ENCODE results near the gene PI4KB.

PI4KB gene

DNA sequence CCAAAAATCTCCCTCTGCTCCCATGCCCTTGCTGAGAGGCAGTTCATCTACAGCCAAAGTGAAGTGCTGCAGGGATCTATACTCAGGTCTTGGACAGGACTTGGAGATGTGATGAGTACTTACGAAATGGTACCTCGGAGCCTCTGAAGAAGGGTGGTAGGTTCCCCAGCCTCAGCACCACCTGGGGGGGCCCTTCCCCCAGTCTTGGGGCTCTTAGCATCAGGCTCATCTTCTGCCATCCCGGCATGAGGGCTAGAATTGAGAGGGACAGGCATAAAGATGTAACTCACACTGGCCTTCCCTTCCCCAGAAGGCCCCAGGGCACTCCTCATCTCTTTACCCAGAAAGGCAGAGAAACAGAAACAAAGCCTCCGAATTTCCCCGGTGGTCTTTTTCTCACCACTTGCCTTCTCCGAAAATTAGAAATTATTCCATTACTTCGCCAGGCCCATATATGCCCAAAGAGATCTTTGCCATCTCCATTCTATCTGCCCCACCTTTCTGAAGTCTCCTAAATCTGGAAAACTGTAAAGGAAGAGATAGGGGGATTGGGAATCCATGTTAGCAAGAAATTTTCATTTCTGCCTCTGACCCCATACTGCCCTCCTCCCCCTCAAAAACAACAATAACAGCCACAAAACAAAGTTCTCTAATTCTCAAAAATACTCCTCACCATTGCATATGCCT, 19.0 kb upstream of the PI4KB start:
- no peak for DNase-seq (ENCODE audit: low spot score)

DNA sequence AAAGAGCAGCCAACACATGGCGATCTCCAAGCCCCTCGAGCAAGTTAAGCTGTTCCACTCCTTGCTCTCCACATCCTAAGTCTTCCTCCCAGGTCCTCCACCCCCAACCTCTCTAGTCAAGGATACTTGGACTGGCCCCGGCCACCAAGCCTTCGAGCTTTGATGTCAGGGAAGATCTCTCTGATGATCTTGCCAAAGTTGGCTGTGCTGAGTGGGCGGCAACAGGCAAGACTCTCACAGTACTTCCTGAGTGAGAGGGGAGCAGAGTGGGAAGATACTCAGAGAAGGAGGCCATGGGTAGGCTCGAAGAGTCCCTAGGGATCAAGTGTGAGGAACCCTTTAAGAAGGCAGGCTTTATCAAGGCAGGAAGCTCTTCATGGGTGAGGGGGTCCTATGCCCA, 17.1 kb upstream of the PI4KB start:
- DNase-seq (ENCODE audit: low spot score): no peak

- no peak for DNase-seq (ENCODE audit: low spot score)
These were observed 16.4 kb upstream of the PI4KB start for GRCh38 chr1:151343587-151343986.

- DNase-seq (ENCODE audit: low spot score): no peak
These were observed 15.4 kb upstream of the PI4KB start for GRCh38 chr1:151342569-151342968.

DNA sequence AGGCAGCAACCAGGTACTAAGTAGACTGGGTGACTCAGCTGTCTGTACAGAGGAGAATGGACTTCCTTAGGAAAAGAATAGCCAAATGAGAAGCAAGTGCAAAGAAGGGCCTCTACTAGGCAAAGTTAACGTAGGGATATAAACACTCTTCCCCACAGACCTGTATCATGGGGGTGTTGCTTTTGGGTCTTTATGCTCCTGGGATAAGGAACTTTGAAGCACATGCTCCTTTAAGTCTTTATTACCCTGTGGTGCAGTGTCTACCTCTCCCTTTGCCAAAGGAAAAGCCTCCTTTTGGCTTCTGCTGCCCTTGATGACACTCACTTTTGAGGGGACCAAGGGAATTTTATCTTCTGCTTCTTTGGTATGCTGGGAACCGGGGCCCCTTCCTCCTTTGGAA, 14.8 kb upstream of the PI4KB start:
- no peak for DNase-seq (ENCODE audit: low spot score)

DNA sequence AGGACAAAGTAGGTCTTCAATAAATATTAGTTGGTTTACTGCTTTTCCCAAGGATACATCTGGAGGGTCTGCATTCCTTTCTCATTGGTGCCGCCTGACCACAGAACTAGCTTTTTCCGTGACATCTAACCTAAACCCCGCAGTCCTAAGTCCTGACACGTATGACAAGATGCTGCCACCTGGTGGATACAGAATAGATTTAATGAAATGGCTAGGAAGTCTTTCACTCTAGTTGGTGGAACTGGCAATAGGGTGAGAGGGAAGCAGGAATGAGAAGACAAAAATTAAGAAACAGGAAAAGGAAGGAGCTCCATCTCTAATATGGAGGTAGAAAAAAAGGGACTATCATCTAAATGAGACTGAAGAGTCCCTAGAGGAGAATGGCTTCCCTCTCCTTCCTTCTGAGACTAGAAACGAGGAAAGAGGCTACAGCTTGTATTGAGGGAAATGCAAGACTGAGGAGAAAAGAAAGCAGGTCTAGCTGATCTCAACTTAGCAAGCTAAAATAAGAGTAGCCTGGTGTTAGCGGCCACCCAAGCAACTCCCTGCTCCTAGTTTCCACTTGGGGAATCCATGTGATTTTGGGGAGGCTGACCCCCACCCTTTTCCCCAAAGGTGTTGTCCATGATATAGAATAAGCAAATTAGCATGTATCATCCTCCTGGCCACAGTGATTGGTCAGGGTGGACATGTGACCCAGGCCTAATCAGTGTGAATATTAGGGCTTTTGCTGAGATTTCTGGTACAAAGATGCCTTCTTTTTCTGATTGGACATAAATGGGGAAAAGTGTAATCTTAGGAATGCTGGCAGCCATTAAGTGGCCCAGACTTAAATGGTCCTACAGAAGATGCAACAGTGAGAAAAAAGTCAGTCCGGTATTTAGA, 13.9 kb upstream of the PI4KB start:
- peak; percentile 76 for DNase-seq (ENCODE audit: low spot score)

DNA sequence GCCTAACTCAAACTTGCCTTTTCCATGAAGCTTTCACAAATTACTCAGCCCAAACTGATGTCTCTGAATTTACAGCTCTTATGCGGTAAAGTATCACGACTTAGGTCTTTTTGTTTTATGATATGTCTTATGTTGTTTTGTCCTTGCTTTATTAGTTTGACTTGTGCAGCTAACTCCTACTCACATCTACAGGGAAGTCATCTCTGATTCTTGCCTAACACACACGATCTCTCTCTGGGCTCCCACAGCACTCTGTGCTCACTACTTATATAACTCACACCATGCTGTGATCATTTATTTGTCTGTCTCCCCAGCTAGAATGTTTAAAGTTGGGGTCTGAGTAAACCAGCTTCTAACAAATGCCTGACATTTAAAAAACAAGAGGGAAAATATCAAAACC, 9.3 kb upstream of the PI4KB start:
- no peak for DNase-seq (ENCODE audit: low spot score)

DNA sequence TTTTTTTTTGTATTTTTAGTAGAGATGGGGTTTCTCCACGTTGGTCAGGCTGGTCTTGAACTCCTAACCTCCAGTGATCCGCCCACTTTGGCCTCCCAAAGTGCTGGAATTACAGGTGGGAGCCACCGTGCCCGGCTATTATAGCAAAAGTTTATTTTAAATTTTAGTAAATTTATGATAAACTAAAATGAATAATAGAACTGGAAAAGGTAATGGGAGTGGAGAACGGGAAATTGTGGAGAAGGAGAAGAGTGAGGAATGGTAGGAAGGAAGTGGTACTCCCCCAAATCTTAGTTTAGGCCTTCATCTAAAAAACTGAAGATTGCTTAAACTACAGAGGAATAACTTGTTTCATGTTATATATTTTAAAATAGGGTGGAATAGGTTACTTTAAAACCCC, 7.6 kb upstream of the PI4KB start:
- no peak for DNase-seq (ENCODE audit: low spot score)

DNA sequence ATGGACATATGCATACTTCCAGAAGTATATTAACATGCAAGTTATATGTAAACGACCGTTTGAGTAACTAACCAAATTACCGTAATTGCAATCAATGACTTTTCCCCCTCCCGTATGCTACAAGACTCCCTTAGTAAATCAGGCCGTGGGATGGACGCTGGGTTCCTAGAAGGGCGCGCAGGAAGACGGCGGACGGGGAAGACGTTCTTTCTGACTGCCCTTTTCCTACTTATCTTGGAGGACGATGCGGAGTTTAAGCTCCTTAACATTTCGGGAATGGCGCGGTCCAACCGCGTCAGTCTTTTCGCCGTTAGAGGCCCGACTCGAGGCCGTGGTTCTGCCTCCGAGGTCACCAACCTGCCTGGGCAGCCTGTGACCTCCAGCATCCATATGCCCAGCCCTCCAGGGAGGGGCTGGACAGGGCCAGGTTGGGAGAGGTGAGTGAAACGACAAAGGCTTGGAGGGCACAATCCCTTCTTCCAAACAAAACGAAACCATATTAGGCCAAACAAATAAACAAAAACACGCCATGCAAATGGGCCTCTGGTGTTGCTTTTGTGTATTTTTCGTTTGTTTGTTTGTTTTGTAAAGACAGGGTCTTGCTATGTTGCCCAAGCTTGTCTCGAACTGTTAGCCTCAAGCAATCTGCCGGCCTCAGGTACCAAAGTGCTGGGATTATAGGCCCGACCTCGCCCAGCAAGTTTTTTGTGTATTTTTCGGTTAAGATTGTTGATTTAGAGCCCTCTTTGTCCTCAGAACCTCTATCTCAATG, 873 bp upstream of the PI4KB start:
- DNase-seq (ENCODE audit: low spot score): no peak

- peak; percentile 70 for DNase-seq (ENCODE audit: low spot score)
These were observed 495 bp downstream of the PI4KB start for GRCh38 chr1:151326619-151327222.

- DNase-seq (ENCODE audit: low spot score): peak; percentile 21
These were observed 1.4 kb downstream of the PI4KB start for GRCh38 chr1:151325646-151326429.

DNA sequence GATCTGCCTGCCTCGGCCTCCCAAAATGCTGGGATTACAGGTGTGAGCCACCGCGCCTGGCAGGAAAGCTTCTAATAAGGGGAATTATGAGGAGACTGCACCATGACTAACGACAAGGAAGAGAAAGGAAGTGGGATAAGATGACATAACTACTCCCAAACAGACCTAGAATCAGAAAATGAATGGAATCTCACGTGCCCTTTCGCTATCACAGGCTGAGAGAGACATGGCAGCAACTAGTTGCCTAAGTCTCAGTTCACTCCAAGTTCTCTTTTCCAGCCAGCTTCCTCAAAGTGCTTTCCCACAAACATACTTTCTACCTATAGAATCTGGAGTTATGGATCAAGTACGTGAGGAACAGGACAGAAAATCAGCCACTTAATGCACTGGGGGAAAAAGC, 2.0 kb downstream of the PI4KB start:
- DNase-seq (ENCODE audit: low spot score): no peak

DNA sequence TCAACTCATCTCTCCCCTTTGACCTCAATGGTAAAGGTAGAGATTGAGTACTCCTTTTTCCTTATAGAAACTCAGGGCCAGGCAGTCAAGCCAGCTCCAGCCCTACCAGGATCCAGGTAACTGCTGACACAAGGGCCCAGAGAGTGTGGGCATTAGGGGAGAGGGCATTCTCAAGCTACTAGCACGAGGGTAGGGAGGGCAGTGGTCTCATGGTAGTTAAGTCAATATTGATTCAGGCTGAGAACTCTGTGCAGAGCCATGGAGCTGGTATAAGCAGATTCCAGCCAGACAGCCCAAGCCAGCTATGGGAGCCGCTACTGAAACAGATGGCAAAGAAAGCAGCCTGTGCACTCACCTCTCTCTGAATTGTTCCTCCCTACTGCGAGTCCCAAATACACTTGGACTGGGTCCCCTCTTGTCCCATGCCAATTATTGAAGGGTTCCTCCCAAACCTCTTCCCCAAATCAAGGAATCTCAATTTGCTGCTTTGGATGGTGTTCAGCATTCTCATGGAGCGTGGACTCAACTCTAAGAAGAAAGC, 2.8 kb downstream of the PI4KB start:
- no peak for DNase-seq (ENCODE audit: low spot score)

- DNase-seq (ENCODE audit: low spot score): no peak
These were observed 8.2 kb downstream of the PI4KB start for GRCh38 chr1:151318975-151319374.

DNA sequence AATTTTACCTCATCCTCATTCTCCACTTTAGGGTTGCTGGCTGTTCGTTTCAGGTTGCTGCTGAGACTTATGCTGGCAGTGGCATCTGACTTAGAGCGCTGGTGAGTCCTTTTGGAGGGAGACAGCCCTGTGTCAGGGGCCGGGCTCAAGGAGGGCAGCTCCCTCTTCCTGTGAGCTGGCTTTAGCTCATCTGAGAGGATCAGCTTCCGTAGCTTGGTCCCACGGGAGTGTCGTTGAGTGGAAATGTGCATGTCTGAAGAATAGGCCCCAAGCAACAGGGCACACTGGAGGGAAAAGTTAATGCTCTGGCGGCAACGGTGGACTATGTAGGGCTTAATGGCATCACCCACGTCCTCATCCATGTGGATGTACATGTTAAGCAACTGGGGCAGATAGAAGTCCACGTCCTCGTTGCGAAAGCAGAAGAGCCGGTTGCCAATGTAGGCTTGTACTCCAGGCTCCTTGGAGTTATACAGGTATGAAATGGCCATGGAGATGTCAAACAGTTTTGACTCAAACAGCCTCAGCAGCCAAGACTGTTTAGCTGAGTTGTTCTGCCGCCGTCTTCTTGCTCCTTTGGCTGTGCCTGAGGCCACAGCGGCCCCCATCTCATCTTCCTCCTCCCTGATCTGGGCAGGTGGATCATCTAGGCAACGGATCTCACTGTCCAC, 11.5 kb downstream of the PI4KB start:
- DNase-seq (ENCODE audit: low spot score): no peak

GRCh38 chr1:151314137-151314875, 12.9 kb downstream of the PI4KB start:
- DNase-seq (ENCODE audit: low spot score): peak; percentile 92

DNA sequence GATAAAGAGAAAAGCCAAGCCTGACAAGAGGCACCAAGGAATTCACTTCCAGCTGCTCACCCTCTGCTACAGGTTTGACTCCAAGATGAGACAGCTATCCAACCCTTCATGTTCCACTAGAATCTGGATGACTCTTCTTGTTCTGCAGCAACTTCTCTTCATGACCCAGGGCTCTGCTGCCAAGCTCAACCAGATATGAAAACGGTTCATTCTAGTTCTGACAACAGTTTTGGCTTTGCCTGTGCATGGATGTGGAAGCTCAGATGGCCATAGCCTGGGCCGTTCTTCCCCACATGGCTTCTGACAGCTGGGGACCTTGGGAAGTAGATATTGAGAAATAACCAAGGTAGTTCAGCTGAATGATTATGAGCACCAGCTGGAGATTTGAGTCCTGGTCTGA, 13.7 kb downstream of the PI4KB start:
- DNase-seq (ENCODE audit: low spot score): no peak

DNA sequence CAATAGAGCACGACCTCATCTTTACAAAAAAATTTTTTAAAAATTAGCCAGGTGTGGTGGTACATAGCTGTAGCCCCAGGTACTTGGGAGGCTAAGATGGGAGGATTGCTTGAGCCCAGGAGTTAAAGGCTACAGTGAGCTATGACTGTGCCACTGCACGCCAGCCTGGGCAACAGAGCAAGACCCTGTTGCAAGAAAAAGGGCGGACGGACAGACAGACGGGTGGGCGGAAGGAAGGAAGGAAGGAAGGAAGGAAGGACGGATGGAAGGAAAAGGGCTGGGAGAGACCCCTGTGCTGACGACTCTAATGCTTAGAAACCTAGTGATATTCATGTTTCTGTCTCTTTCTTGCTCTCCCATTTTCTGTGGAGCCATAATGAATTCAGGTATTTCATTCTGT, 14.4 kb downstream of the PI4KB start:
- DNase-seq (ENCODE audit: low spot score): no peak

- DNase-seq (ENCODE audit: low spot score): no peak
These were observed 14.8 kb downstream of the PI4KB start for GRCh38 chr1:151312411-151312810.
